Measurements from ENCODE around the gene MC1R.

Gene MC1R

GRCh38 chr16:89954462-89954861 is 35.8 kb downstream of the MC1R start:
- peaks cover 37% of the 10 kb centered on the region for H3K4me1 ChIP-seq (ENCODE audit: low read length)
- peaks cover 33% of the 10 kb centered on the region for H3K79me2 ChIP-seq (ENCODE audit: low read length)
- no peak overlapping the region for H2AFZ ChIP-seq (ENCODE audit: low read depth, low read length)
- TF ChIP-seq CTCF (IDR thresholded peaks at IDR 0.05; ENCODE audit: low read depth, low read length) (no peak), EZH2phosphoT487 (IDR thresholded peaks at IDR 0.05; ENCODE audit: low read depth) (no peak)
- peaks cover 51% of the 10 kb centered on the region for H4K20me1 ChIP-seq (ENCODE audit: insufficient read depth, low read length)
- peaks cover 48% of the 10 kb centered on the region for H3K36me3 ChIP-seq (replicated peaks; ENCODE audit: low read depth, low read length)
- H3K27me3 ChIP-seq (ENCODE audit: low read depth, low read length) = 0 out of 2 replicates have a peak, but pooled peaks cover 3% of the 10 kb centered on the region
- H3K9me3 ChIP-seq (ENCODE audit: insufficient read depth, low read length) = no peaks in the 10 kb centered on the region
- peak overlapping the region; percentile 72 for H3K4me2 ChIP-seq (ENCODE audit: low read length)
- H3K4me3 ChIP-seq (ENCODE audit: low read length) = no peak overlapping the region
- H3K9ac ChIP-seq (ENCODE audit: low read length) = no peak overlapping the region
- H3K27ac ChIP-seq (ENCODE audit: low read length) = no peak overlapping the region

GRCh38 chr16:89955001-89955685 is 36.5 kb downstream of the MC1R start:
- H4K20me1 ChIP-seq (ENCODE audit: insufficient read depth, low read length) = peaks cover 51% of the 10 kb centered on the region
- no peak overlapping the region for H2AFZ ChIP-seq (ENCODE audit: low read depth, low read length)
- no peaks in the 10 kb centered on the region for H3K9me3 ChIP-seq (ENCODE audit: insufficient read depth, low read length)
- peaks cover 30% of the 10 kb centered on the region for H3K4me1 ChIP-seq (ENCODE audit: low read length)
- H3K4me2 ChIP-seq (ENCODE audit: low read length) = no peak overlapping the region
- H3K36me3 ChIP-seq (replicated peaks; ENCODE audit: low read depth, low read length) = peaks cover 44% of the 10 kb centered on the region
- H3K79me2 ChIP-seq (ENCODE audit: low read length) = peaks cover 27% of the 10 kb centered on the region
- no peak overlapping the region for H3K4me3 ChIP-seq (ENCODE audit: low read length)
- no peak overlapping the region for H3K9ac ChIP-seq (ENCODE audit: low read length)
- no peak overlapping the region for H3K27ac ChIP-seq (ENCODE audit: low read length)
- no peaks in the 10 kb centered on the region for H3K27me3 ChIP-seq (ENCODE audit: low read depth, low read length)
- TF ChIP-seq CTCF (IDR thresholded peaks at IDR 0.05; ENCODE audit: low read depth, low read length) (no peak), EZH2phosphoT487 (IDR thresholded peaks at IDR 0.05; ENCODE audit: low read depth) (no peak)

GRCh38 chr16:89956505-89957215 is 38.0 kb downstream of the MC1R start:
- Histone ChIP-seq H2AFZ (ENCODE audit: low read depth, low read length) (no peak overlapping the region), H3K4me2 (ENCODE audit: low read length) (no peak overlapping the region), H3K9ac (ENCODE audit: low read length) (no peak overlapping the region), H3K36me3 (replicated peaks; ENCODE audit: low read depth, low read length) (peaks cover 41% of the 10 kb centered on the region), H3K79me2 (ENCODE audit: low read length) (peaks cover 21% of the 10 kb centered on the region), H3K27ac (ENCODE audit: low read length) (no peak overlapping the region), H3K27me3 (ENCODE audit: low read depth, low read length) (no peaks in the 10 kb centered on the region), H4K20me1 (ENCODE audit: insufficient read depth, low read length) (peaks cover 48% of the 10 kb centered on the region), H3K4me1 (ENCODE audit: low read length) (peaks cover 30% of the 10 kb centered on the region), H3K4me3 (ENCODE audit: low read length) (no peak overlapping the region), H3K9me3 (ENCODE audit: insufficient read depth, low read length) (no peaks in the 10 kb centered on the region)
- TF ChIP-seq CTCF (IDR thresholded peaks at IDR 0.05; ENCODE audit: low read depth, low read length) (no peak), EZH2phosphoT487 (IDR thresholded peaks at IDR 0.05; ENCODE audit: low read depth) (no peak)

- no peak overlapping the region for H3K27ac ChIP-seq (ENCODE audit: low read length)
- peaks cover 27% of the 10 kb centered on the region for H3K4me1 ChIP-seq (ENCODE audit: low read length)
- no peaks in the 10 kb centered on the region for H3K27me3 ChIP-seq (ENCODE audit: low read depth, low read length)
- H3K9ac ChIP-seq (ENCODE audit: low read length) = no peak overlapping the region
- peaks cover 20% of the 10 kb centered on the region for H3K79me2 ChIP-seq (ENCODE audit: low read length)
- no peak for TF ChIP-seq EZH2phosphoT487 (IDR thresholded peaks at IDR 0.05; ENCODE audit: low read depth)
- TF ChIP-seq CTCF (IDR thresholded peaks at IDR 0.05; ENCODE audit: low read depth, low read length) = no peak
- no peak overlapping the region for H3K4me2 ChIP-seq (ENCODE audit: low read length)
- peaks cover 41% of the 10 kb centered on the region for H3K36me3 ChIP-seq (replicated peaks; ENCODE audit: low read depth, low read length)
- no peaks in the 10 kb centered on the region for H3K9me3 ChIP-seq (ENCODE audit: insufficient read depth, low read length)
- H3K4me3 ChIP-seq (ENCODE audit: low read length) = no peak overlapping the region
- H2AFZ ChIP-seq (ENCODE audit: low read depth, low read length) = no peak overlapping the region
- H4K20me1 ChIP-seq (ENCODE audit: insufficient read depth, low read length) = peaks cover 45% of the 10 kb centered on the region
Observed at GRCh38 chr16:89957216-89957785, 38.6 kb downstream of the MC1R start.
